Umbilical cord (tissue), 2 donors: Measurements from ENCODE around the gene LILRA2. TPM values are rescaled to one million over a fixed set of nuclear protein-coding genes. Genes with fewer than 3 reads are reported as not detected.
"Not testable (repeated sequence)": the region's sequence is repeated elsewhere in the genome, so short reads cannot be mapped to it uniquely, and the experiment has no call there.

Source experiments
- DNase-seq: peaks from one replicate; pipeline ENCODE4 v3.0.0-alpha.2; 2015; ENCODE audit warnings: low spot score
- total RNA-seq: library from RNA; depleted of rRNA; stranded (reverse); fragments of >200 nt; gene quantifications from one replicate; pipeline ENCODE4 v1.2.3, GENCODE V29; 2014; ENCODE audit warnings: low replicate concordance; ENCODE audit not compliant: insufficient read depth

LILRA2 gene
- total RNA-seq, 1 donor from 2014 or later, result 1.4 TPM

- not testable (repeated sequence) for DNase-seq
These were observed 1.6 kb upstream of the LILRA2 start for GRCh38 chr19:54571715-54572615.

- peak; percentile 30 for DNase-seq
These were observed 786 bp upstream of the LILRA2 start for GRCh38 chr19:54572696-54573311.

DNA sequence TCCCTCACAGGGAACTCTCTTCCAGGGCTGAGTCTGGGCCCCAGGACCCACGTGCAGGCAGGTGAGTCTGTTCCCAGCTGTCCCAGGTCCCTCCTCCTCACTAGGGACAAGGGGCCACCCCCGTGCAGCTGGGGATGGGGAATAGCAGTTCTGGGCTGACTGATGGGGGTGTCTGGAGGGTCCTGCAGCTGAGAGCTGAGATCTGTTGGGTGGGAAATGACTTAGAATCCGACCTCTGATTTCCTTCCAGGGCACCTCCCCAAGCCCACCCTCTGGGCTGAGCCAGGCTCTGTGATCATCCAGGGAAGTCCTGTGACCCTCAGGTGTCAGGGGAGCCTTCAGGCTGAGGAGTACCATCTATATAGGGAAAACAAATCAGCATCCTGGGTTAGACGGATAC lies 461 bp downstream of the LILRA2 start:
- DNase-seq, result no peak

DNA sequence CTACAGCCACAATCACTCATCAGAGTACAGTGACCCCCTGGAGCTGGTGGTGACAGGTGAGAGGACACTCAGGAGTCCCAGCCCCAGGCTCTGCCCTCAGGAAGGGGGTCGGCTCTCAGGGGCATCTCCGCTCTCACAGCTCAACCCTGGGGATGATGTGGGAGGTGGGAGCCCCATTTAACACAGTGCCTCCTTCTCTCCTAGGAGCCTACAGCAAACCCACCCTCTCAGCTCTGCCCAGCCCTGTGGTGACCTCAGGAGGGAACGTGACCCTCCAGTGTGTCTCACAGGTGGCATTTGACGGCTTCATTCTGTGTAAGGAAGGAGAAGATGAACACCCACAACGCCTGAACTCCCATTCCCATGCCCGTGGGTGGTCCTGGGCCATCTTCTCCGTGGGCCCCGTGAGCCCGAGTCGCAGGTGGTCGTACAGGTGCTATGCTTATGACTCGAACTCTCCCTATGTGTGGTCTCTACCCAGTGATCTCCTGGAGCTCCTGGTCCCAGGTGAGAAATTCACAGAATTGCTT lies 1.0 kb downstream of the LILRA2 start:
- no peak for DNase-seq

DNA sequence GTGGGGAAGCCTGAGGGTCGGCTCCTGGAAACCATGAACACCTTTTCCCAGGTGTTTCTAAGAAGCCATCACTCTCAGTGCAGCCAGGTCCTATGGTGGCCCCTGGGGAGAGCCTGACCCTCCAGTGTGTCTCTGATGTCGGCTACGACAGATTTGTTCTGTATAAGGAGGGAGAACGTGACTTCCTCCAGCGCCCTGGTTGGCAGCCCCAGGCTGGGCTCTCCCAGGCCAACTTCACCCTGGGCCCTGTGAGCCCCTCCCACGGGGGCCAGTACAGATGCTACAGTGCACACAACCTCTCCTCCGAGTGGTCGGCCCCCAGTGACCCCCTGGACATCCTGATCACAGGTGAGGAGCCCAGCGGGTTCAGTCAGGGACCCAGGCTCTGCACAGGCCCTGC lies 1.6 kb downstream of the LILRA2 start:
- DNase-seq, result not testable (repeated sequence)

DNA sequence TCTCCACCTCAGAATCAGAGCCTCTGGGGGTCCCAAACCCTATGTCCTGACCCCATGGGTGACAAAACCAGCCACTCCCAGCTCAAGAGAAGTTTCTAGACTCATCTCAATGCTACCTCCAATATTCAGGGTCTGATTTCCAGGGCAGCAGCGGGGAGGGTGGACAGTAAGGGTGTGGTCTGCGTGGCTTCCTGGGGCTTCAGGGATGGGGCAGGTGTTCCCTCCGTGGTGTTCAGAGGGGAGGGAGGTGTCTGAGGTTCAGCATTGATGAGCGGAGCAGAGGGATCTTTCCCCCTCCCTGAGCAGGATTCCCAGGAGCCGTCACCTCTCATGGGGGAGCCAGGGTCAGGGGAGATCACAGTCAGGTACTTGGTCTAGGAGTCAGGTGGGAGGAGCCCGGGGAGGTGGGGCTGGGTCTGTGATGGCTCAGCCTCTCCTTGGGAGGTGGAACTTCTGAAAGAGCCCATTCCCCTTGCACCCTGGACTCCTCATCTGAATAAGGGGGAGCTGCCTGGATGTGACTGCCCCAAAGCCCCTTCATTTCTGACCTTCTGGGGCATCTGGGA lies 2.9 kb downstream of the LILRA2 start:
- DNase-seq, result no peak

GRCh38 chr19:54577334-54577733 lies 3.7 kb downstream of the LILRA2 start:
- no peak for DNase-seq

DNA sequence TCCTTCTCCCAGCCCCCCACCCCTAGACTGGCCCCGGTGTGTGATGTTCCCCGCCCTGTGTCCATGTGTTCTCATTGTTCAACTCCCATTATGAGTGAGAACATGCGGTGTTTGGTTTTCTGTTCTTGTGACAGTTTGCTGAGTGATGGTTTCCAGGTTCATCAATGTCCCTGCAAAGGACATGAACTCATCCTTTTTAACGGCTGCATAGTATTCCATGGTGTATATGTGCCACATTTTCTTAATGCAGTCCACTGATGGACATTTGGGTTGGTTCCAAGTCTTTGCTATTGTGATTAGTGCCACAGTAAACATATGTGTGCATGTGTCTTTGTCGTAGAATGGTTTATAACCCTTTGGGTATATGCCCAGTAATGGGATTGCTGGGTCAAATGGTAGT lies 4.7 kb downstream of the LILRA2 start:
- DNase-seq, result not testable (repeated sequence)

GRCh38 chr19:54586397-54586796 lies 12.8 kb downstream of the LILRA2 start:
- no peak for DNase-seq

DNA sequence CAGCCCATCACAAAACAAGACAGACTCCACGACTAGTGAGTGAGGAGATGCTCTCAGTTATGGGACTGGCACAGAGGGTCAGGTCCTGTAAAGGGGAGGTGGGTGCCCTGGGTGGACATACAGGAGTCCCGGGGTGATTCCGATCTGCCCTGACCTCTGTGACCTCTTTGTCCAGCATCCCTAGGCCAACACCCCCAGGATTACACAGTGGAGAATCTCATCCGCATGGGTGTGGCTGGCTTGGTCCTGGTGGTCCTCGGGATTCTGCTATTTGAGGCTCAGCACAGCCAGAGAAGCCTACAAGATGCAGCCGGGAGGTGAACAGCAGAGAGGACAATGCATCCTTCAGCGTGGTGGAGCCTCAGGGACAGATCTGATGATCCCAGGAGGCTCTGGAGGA lies 13.4 kb downstream of the LILRA2 start:
- DNase-seq, result no peak

- DNase-seq, result not testable (repeated sequence)
These were observed 19.9 kb downstream of the LILRA2 start, which contains the start of gene LILRA1 for GRCh38 chr19:54593445-54593844. Gene LILRA1 (plus strand): TSS chr19:54593632. CDS start chr19:54594245, 613 bp downstream.

- not testable (repeated sequence) for DNase-seq
These were observed 20.5 kb downstream of the LILRA2 start for GRCh38 chr19:54593931-54594626.

DNA sequence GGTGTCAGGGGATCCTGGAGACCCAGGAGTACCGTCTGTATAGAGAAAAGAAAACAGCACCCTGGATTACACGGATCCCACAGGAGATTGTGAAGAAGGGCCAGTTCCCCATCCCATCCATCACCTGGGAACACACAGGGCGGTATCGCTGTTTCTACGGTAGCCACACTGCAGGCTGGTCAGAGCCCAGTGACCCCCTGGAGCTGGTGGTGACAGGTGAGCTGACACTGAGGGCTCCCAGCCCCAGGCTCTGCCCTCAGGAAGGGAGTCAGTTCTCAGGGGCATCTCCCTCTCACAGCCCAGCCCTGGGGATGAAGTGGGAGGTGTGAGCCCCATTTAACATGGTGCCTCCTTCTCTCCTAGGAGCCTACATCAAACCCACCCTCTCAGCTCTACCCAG lies 21.1 kb downstream of the LILRA2 start:
- no peak for DNase-seq

- not testable (repeated sequence) for DNase-seq
These were observed 22.3 kb downstream of the LILRA2 start for GRCh38 chr19:54595680-54596436.

DNA sequence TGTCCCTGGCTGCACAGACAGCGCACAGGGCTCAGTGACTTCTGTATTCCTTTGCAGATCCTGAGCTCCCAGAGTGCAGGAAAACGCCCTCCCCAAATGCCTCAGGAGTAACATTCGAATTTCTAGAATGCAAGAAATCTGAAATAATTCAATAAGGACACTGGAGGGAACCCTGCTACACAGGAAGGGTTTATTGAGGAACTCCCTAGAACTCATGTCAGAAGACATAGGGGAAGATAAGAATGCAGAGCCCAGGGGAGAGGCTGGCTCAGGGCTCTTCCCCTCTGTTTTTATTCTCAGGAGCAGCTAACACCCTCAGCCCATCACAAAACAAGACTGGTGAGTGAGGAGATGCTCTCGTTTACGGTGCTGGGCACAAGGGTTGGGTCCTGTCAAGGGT lies 26.6 kb downstream of the LILRA2 start:
- no peak for DNase-seq

DNA sequence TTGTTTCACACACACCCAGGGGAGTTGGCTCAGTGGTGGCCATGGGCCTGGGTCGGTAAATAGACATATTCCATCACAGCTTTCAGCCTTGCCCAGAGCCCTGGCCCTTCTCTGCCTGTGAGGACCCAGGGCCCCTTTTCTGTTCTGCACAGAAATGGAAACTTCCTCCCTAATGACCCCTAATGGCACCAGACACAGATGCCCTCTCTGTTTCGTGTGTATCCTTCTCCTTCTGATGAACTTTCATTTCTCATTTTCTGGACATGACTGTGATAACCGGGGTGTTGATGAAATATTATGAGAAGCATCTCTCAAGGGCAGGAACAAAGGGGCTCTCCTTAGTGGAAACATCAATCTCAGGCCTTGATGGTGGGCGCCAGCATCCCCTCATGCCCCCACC lies 32.6 kb downstream of the LILRA2 start:
- DNase-seq, result no peak

- DNase-seq, result no peak
These were observed 33.5 kb downstream of the LILRA2 start for GRCh38 chr19:54606891-54607784.

DNA sequence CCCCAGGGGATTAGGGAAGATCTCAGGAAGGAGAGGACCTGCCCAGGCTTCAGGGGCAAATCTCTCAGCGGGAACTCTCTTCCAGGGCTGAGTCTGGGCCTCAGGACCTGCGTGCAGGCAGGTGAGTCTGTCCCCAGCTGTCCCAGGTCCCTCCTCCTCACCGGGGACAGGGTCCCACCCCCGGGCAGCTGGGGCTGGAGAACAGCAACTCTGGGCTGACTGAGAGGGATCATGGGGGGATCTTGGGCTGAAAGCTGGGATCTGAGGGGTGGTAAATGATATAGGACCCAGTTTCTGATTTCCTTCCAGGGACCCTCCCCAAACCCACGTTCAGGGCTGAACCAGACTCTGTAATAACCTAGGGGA lies 34.2 kb downstream of the LILRA2 start:
- no peak for DNase-seq

DNA sequence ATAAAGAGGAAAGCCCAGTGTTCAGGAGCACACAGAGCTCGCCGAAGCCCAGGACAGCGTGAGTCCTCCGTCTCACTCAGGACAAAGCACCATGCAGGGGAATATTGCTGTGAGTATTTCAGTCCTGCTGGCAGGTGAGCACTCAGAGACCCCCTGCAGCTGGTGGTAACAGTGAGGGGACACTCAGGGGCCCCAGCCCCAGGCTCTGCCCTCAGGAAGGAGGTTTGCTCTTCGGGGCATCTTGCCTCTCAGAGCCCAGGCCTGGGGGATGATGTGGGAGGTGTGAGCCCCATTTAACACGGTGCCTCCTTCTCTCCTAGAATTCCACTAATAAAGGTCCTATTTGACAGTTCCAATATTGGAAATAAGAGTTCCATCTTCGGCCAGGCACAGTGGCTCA lies 34.6 kb downstream of the LILRA2 start:
- no peak for DNase-seq

DNA sequence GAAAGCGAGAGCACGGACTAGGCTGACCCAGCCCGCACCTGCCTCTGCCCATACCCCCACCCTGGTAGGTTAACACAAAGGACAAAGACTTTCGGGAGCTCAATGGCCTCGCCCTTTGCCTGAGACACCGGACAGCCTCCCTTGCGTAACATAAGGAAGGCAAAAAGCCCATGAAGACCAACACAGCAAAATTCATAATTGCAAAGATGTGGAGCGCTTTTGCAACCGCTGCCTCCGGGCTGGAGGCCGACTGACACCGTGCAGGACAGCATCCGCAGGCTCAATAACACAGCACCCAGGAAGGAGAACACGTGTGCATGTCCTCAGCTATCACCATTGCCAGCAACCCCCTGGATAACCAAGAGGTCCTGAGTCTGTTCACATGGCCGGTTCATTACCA lies 35.2 kb downstream of the LILRA2 start:
- DNase-seq, result no peak
